ENCODE results near the gene TFB2M. TPM values are rescaled to one million over a fixed set of nuclear protein-coding genes. Genes with fewer than 3 reads are reported as not detected.
A peak's percentile ranks its signal among the peaks of the same experiment; 100 is the strongest.
"Not testable (repeated sequence)": the region's sequence is repeated elsewhere in the genome, so short reads cannot be mapped to it uniquely, and the experiment has no call there.

Gene TFB2M
- total RNA-seq, 2 donors from 2014 or later = 5.9 to 6.5 TPM

DNA sequence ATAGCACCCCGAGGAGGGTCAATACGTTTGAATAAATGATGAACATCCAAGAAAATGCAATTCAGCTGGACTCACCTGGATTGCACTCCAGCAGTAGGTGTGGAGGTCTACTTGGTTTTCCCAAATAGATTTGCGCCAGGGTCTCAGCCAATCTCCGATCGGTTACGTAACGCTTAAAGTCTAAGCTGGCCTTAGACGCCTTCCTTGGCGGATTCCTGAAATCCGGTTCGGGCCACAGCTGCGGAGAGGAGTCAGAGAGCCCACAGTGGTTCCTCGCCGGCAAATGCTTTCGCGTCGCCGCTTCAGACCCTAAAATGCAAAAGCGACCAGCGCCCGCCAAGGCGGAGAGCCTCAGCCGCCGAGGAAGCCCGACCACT is 322 bp downstream of the TFB2M start:
- ATAC-seq (ENCODE audit: insufficient number of reproducible peaks, low FRiP score, low read depth) = no peak
- no peaks in the 10 kb centered on the region for H3K27me3 ChIP-seq (replicated peaks; ENCODE audit: insufficient read depth)
- no peak for DNase-seq (ENCODE audit: low spot score)
- peak overlapping the region; percentile 86 to 90 for H3K27ac ChIP-seq
- H3K4me1 ChIP-seq (ENCODE audit: control insufficient read depth in 1 of 2, low read depth in 2 of 2) = peaks cover 33 to 49% of the 10 kb centered on the region in 2 donors
- H3K36me3 ChIP-seq = no peaks in the 10 kb centered on the region
- H3K9me3 ChIP-seq = no peaks in the 10 kb centered on the region
- TF ChIP-seq, protein P1, sequence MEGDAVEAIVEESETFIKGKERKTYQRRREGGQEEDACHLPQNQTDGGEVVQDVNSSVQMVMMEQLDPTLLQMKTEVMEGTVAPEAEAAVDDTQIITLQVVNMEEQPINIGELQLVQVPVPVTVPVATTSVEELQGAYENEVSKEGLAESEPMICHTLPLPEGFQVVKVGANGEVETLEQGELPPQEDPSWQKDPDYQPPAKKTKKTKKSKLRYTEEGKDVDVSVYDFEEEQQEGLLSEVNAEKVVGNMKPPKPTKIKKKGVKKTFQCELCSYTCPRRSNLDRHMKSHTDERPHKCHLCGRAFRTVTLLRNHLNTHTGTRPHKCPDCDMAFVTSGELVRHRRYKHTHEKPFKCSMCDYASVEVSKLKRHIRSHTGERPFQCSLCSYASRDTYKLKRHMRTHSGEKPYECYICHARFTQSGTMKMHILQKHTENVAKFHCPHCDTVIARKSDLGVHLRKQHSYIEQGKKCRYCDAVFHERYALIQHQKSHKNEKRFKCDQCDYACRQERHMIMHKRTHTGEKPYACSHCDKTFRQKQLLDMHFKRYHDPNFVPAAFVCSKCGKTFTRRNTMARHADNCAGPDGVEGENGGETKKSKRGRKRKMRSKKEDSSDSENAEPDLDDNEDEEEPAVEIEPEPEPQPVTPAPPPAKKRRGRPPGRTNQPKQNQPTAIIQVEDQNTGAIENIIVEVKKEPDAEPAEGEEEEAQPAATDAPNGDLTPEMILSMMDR (IDR thresholded peaks at IDR 0.05) = no peak
- H3K4me3 ChIP-seq = peak overlapping the region; percentile 86

DNA sequence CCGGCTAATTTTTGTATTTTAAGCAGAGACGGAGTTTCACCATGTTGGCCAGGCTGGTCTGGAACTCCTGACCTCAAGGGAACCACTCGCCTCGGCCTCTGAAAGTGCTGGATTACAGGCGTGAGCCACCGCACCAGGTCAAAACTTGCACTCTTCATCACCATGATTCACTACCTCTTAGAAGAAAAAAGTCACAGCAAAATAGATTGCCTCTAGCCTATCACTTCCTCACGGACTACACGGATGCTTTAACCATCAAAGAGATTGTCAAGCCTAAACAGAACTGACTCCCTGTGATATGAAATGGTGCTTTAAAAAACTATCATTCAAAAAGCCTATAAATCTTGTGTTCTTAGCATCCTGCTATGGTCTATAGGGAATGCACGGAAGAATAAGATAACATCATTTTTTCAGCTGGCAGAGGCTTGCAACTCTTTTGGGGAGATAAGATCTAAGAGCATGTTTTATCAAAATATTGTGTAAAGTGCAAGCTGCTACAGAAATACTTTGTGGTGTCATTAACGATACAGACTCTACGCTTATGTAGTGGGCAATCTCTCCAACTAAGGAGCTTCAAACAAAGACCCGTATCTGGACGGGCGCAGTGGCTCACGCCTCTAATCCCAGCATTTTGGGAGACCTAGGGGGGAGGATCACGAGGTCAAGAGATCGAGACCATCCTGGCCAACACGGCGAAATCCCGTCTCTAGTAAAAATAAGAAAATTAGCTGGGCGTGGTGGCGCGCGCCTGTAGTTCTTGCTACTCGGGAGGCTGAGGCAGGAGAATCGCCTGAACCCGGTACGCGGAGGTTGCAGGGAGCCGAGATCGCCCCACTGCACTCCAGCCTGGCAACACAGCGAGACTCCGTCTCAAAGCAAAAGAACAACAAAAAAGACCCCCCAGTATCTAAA is 966 bp downstream of the TFB2M start:
- ATAC-seq (ENCODE audit: insufficient number of reproducible peaks, low FRiP score, low read depth) = no peak
- TF ChIP-seq, protein P1 (IDR thresholded peaks at IDR 0.05) = no peak
- no peak for DNase-seq (ENCODE audit: low spot score)
- H3K9me3 ChIP-seq = no peaks in the 10 kb centered on the region
- H3K4me1 ChIP-seq (ENCODE audit: control insufficient read depth in 1 of 2, low read depth in 2 of 2) = peaks cover 28 to 42% of the 10 kb centered on the region in 2 donors
- H3K27ac ChIP-seq = peak overlapping the region; percentile 86 to 90
- peaks cover 3% of the 10 kb centered on the region for H3K36me3 ChIP-seq
- H3K4me3 ChIP-seq = peak overlapping the region; percentile 86
- H3K27me3 ChIP-seq (replicated peaks; ENCODE audit: insufficient read depth) = no peaks in the 10 kb centered on the region

DNA sequence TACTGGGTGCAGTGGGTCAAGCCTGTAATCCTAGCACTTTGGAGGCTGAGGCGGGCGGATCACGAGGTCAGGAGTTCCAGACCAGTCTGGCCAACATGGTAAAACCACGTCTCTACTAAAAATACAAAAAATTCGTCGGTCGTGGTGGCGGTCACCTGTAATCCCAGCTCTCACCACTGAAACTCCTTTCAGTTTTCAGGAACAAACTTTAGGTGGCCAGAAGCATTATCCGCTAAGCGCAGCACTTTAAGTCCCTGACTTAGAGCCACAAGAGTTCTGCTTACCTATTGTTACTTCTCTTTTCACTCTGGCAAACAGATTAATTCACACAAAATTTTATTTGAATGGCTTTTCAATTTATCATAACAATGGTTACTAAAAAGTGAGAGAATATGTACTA is 5.2 kb downstream of the TFB2M start:
- ATAC-seq (ENCODE audit: insufficient number of reproducible peaks, low FRiP score, low read depth) = not testable (repeated sequence)

DNA sequence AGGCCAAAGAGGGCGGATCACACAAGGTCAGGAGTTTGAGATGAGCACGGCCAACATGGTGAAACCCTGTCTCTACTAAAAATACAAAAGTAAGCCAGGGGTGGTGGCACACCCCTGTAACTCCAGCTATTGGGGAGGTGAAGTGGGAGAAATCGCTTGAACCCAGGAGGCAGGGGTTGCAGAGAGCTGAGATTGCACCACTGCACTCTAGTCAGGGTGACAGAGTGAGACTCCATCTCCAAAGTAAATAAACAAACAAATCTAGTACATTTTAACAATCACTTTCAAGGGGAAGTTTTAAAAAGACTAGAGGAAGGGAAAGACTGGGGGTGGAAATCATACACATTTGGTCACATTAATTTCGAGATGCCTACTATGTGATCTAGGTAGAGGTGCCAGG is 6.8 kb downstream of the TFB2M start:
- Histone ChIP-seq H3K4me3 (no peak overlapping the region), H3K27me3 (replicated peaks; ENCODE audit: insufficient read depth) (no peaks in the 10 kb centered on the region), H3K27ac (no peak overlapping the region), H3K4me1 (ENCODE audit: control insufficient read depth in 1 of 2, low read depth in 2 of 2) (peaks cover 3 to 6% of the 10 kb centered on the region in 2 donors), H3K36me3 (peaks cover 17% of the 10 kb centered on the region), H3K9me3 (no peaks in the 10 kb centered on the region)
- no peak for ATAC-seq (ENCODE audit: insufficient number of reproducible peaks, low FRiP score, low read depth)
- TF ChIP-seq, protein P1 (IDR thresholded peaks at IDR 0.05) = no peak
- DNase-seq (ENCODE audit: low spot score) = no peak

More for the DNA sequence above, 5.2 kb downstream of the TFB2M start:
- H3K27me3 ChIP-seq (replicated peaks; ENCODE audit: insufficient read depth); H3K27ac ChIP-seq; DNase-seq (ENCODE audit: low spot score); H3K4me3 ChIP-seq; H3K9me3 ChIP-seq: not testable (repeated sequence)
- peaks cover 13% of the 10 kb centered on the region for H3K36me3 ChIP-seq
- H3K4me1 ChIP-seq (ENCODE audit: control insufficient read depth in 1 of 2, low read depth in 2 of 2) = peaks cover 15 to 18% of the 10 kb centered on the region in 2 donors

DNA sequence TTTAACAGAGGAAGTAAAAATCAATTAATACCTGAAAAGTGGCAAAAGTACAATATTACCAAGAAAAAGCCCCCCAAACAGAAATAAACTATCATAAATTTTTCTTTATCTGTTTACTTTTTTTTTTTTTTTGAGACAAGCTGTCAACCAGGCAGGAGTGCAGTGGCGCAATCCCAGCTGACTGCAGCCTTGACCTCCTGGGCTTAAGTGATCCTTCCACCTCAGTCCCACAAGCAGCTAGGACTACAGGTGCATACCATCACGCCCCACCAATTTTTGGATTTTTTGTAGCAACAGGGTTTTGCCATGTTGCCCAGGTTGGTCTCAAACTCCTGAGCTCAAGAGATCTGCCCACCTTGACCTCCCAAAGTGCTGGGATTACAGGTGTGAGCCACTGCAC is 8.0 kb downstream of the TFB2M start:
- TF ChIP-seq, protein P1 (IDR thresholded peaks at IDR 0.05) = no peak
- Histone ChIP-seq H3K36me3 (peaks cover 17% of the 10 kb centered on the region), H3K4me3 (no peak overlapping the region), H3K27ac (no peak overlapping the region), H3K4me1 (ENCODE audit: control insufficient read depth in 1 of 2, low read depth in 2 of 2) (no peaks in the 10 kb centered on the region), H3K27me3 (replicated peaks; ENCODE audit: insufficient read depth) (no peaks in the 10 kb centered on the region), H3K9me3 (no peaks in the 10 kb centered on the region)
- no peak for DNase-seq (ENCODE audit: low spot score)
- ATAC-seq (ENCODE audit: insufficient number of reproducible peaks, low FRiP score, low read depth) = no peak

Measured in thoracic aorta (tissue), 2 donors.